HG02798 (cell line): ENCODE data around the gene FKBP1B.
"Not testable (repeated sequence)": the region's sequence is repeated elsewhere in the genome, so short reads cannot be mapped to it uniquely, and the experiment has no call there.

ENCODE experiments used
- ATAC-seq: cut with Tn5 transposase; IDR thresholded peaks from one replicate; pipeline ENCODE4 v1.9.1; 2021; ENCODE audit warnings: mild to moderate bottlenecking; ENCODE audit not compliant: unreplicated experiment, poor library complexity

The FKBP1B gene

GRCh38 chr2:24022324-24022974 is 27.1 kb upstream of the FKBP1B start:
- ATAC-seq: no peak

GRCh38 chr2:24022975-24023575 is 26.5 kb upstream of the FKBP1B start:
- no peak for ATAC-seq

GRCh38 chr2:24024018-24024417 is 25.5 kb upstream of the FKBP1B start:
- no peak for ATAC-seq

GRCh38 chr2:24024996-24025663 is 24.4 kb upstream of the FKBP1B start:
- ATAC-seq: no peak

- no peak for ATAC-seq
Measured at GRCh38 chr2:24026233-24026632, 23.3 kb upstream of the FKBP1B start.

- no peak for ATAC-seq
Measured at GRCh38 chr2:24038786-24039499, 10.6 kb upstream of the FKBP1B start.

- no peak for ATAC-seq
Measured at GRCh38 chr2:24040511-24040910, 9.0 kb upstream of the FKBP1B start.

- ATAC-seq: not testable (repeated sequence)
Measured at GRCh38 chr2:24043133-24043532, 6.4 kb upstream of the FKBP1B start.

- no peak for ATAC-seq
Measured at GRCh38 chr2:24045511-24046508, 3.7 kb upstream of the FKBP1B start.

GRCh38 chr2:24046599-24046929 is 3.0 kb upstream of the FKBP1B start:
- no peak for ATAC-seq

- ATAC-seq: peak; percentile 99
Measured at GRCh38 chr2:24046930-24047702, 2.4 kb upstream of the FKBP1B start, which contains the start of gene WDCP. TSS of gene WDCP (minus strand) at chr2:24047391. CDS start at chr2:24039494, 7,897 bp downstream.

- no peak for ATAC-seq
Measured at GRCh38 chr2:24047703-24048033, 1.9 kb upstream of the FKBP1B start.

GRCh38 chr2:24048769-24049484 is 614 bp upstream of the FKBP1B start:
- ATAC-seq: no peak

GRCh38 chr2:24050041-24050979 is 769 bp downstream of the FKBP1B start:
- no peak for ATAC-seq

GRCh38 chr2:24051833-24052232 is 2.3 kb downstream of the FKBP1B start:
- no peak for ATAC-seq

- no peak for ATAC-seq
Measured at GRCh38 chr2:24052951-24053350, 3.4 kb downstream of the FKBP1B start.

GRCh38 chr2:24054366-24055010 is 4.9 kb downstream of the FKBP1B start:
- no peak for ATAC-seq
